Glomerular endothelial cell (primary cell): ENCODE results near the gene TP53I11. TPM values are rescaled to one million over a fixed set of nuclear protein-coding genes. Genes with fewer than 3 reads are reported as not detected.

ENCODE experiments used
- DNase-seq: peaks from one replicate; pipeline ENCODE4 v3.0.0-alpha.2; 2011; ENCODE audit warnings: low read depth, low spot score; ENCODE audit errors: extremely low read depth
- total RNA-seq: library from RNA; depleted of rRNA; stranded (reverse); fragments of >200 nt; gene quantifications from 2 replicates; pipeline ENCODE4 v1.2.3, GENCODE V29; 2015

Gene TP53I11
- total RNA-seq, result 243 and 296 TPM in 2 replicates

- no peak for DNase-seq
Measured at GRCh38 chr11:44950625-44951476, at the start of gene TP53I11. Gene TP53I11, minus strand, starts transcription at chr11:44950883. Its CDS starts 12,548 bp downstream, at chr11:44938335.

DNA sequence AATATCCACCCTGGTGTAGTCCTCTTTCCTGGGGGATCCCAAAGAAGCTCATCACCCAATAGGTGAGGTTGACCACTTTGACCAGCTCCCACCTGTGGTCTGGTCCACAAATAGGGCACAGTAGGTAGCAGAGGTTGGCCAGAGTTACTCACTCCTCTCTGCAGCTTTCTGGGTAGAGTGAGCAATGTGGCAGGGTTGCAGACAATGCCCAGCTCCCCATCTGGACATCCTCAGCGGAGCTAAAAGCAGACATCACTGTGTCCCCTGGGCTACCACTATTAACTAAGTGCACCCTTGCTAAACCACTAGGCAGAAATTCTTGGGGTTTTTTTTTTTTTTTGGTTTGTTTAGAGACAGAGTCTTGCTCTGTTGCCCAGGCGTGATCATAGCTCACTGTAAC, 48.4 kb upstream of the TP53I11 start:
- no peak for DNase-seq

DNA sequence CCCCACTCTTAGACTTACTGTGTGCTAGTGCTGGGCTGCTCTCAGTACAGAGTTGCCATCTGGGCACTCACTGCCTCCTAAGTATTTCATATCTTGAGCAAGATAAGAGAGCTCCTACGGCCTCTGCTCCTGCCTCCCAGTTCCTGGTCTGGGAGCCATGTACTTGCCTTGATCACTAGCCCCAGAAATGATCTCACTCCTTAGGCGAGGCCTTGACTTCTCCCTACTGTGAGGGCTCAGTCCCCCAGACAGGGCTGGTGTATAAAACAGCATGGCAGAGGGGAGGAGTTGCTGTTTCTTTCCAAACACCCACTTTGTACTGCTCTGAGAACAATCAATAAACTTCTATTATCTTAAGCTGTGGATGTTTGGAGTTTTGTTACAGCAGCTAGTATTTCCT, 47.4 kb upstream of the TP53I11 start:
- no peak for DNase-seq

GRCh38 chr11:44997566-44997965, 46.9 kb upstream of the TP53I11 start:
- no peak for DNase-seq

DNA sequence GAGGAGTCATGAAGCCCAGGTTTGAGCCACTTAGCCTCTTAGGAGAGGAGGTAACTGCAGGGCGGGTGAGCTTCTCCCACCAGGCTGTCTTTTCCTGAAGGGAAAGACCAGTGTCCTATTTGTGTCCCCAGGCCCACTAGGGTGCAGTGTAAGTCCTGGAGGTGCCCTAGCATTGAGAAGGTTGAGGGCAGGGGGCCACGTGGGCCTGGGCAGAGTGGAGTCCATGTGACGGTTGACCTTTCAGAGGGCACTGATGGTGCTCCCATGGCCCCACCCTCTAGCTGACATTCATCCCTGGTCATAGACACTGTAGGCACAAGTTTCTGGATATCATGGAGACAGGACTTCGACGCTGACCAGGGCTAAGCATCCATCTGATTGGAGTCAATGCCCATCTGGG, 44.1 kb upstream of the TP53I11 start:
- DNase-seq, result no peak

- DNase-seq, result no peak
Measured at GRCh38 chr11:44993971-44994704, 43.5 kb upstream of the TP53I11 start.

GRCh38 chr11:44992774-44993173, 42.1 kb upstream of the TP53I11 start:
- DNase-seq, result no peak

GRCh38 chr11:44992181-44992582, 41.5 kb upstream of the TP53I11 start:
- no peak for DNase-seq

DNA sequence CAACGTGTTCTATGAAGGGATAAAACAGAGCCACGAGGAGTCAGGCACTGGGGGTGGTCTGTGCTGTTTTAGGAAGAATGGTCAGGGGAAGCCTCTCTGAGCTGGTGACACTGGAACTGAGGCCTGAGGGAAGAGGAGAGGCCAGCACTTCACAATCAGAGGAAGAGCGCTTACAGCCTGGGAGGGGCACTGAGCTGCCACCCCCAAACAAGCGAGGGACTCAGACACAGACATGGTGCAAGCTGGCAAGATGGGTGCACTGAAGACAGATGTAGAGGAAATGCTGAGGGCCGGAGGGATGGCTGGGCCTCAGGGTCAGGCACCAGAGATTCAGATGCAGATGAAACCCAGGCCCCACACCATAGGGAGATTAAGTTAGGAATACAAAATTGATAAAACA, 40.0 kb upstream of the TP53I11 start:
- no peak for DNase-seq

GRCh38 chr11:44989831-44990566, 39.3 kb upstream of the TP53I11 start:
- no peak for DNase-seq

- DNase-seq, result no peak
Measured at GRCh38 chr11:44988981-44989635, 38.4 kb upstream of the TP53I11 start.

DNA sequence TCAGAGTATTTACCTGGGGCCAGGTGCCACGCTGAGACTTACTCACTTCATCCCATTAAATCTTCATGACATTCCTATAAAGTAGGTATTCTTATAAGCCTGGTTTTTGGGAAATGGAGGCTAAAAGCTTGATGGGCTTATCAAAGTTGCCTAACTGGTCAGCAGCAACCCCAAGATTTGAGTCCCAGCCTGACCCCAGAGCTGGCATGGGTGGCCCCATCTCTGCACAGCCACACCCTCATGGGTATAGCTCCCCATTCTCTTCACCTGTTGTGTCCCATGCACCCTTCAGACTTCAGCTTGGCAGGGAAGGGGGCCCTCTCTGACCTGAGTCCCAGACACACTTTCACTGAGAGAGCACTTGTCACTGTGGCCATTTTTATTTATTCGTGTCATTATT, 37.4 kb upstream of the TP53I11 start:
- DNase-seq, result no peak

GRCh38 chr11:44987506-44987905, 36.8 kb upstream of the TP53I11 start:
- no peak for DNase-seq

- DNase-seq, result no peak
Measured at GRCh38 chr11:44986315-44986714, 35.6 kb upstream of the TP53I11 start.

- DNase-seq, result no peak
Measured at GRCh38 chr11:44985721-44986120, 35.0 kb upstream of the TP53I11 start.

GRCh38 chr11:44983786-44984185, 33.1 kb upstream of the TP53I11 start:
- DNase-seq, result no peak

GRCh38 chr11:44982496-44983062, 31.9 kb upstream of the TP53I11 start:
- no peak for DNase-seq

DNA sequence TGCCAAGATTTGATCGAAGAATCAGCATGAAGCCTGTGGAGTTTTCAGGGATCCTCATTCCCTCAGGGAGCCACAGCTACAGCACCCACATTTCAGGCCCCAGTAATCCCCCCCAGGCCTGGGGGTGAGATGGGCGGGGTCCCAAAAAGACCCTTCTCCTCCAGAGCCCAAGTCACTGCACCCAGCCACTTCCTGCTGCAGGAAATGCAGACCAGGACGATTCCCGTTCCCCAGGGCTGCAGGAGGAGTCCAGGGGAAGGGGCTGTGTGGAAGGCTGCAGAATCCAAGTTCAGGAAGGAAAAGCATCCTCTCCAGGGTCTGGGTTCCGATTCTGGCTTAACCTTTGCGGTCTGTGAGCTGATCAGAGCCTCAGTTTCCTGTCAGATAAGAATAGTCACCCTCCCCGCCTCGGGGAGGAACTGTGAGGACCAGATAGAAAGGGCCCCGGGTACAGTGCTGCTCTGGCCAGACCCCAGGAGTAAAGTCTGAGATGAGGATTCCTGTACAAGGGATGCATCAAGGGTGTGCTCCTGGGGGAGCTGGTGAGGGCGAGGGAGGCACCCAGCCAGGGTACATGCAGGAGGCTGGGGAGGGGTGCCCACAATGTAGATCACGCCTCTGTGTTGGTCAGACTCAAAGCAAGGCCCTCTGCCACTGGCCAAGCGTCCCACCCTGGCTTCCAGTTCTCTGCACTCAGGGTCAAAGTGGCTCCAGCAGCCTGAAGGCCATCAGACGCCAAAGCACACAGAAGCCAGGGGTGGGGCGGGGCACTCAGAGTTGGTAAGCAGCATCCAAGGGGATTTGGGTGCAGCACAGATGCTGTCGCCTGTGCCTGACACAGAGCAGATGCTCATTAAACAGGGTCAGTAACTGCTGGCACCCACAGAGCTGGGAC, 30.1 kb upstream of the TP53I11 start:
- DNase-seq, result no peak
